ENCODE results near the gene DPEP2. TPM values are rescaled to one million over a fixed set of nuclear protein-coding genes. Genes with fewer than 3 reads are reported as not detected.
A peak's percentile ranks its signal among the peaks of the same experiment; 100 is the strongest.

The DPEP2 gene
- total and polyA plus RNA-seq, 2 of the 13 experiments (the other 11 are each of a cell fraction or from before 2014, with no cell fraction given) = 0.18 TPM; not detected in 1

GRCh38 chr16:68040506-68041288 is 41.4 kb upstream of the DPEP2 start (continued):
- TF ChIP-seq E2F2 (CRISPR knock-in tag; IDR thresholded peaks at IDR 0.05; ENCODE audit: borderline replicate concordance) (no peak), EP300 (IDR thresholded peaks at IDR 0.05; ENCODE audit: low read depth in 2 of 2, low read length in 2 of 2) (no peak), EP300 (CRISPR knock-in tag; IDR thresholded peaks at IDR 0.05; ENCODE audit: borderline replicate concordance) (no peak), CHD2 (IDR thresholded peaks at IDR 0.05; ENCODE audit: low read depth, low read length) (no peak), SIX1 (CRISPR knock-in tag; IDR thresholded peaks at IDR 0.05; ENCODE audit: borderline replicate concordance) (no peak), GABPB1 (CRISPR knock-in tag; IDR thresholded peaks at IDR 0.05) (0 out of 2 replicates have a peak, but pooled peaks have one; percentile 14), ZNF460 (CRISPR knock-in tag; IDR thresholded peaks at IDR 0.05; ENCODE audit: borderline replicate concordance) (no peak), ISX (CRISPR knock-in tag; conservative IDR thresholded peaks at IDR 0.05) (no peak), SOX5 (CRISPR knock-in tag; IDR thresholded peaks at IDR 0.05; ENCODE audit: borderline replicate concordance) (no peak), ZNF124 (CRISPR knock-in tag; IDR thresholded peaks at IDR 0.05) (no peak), HMG20A (CRISPR knock-in tag; IDR thresholded peaks at IDR 0.05; ENCODE audit: borderline replicate concordance) (no peak), ZBTB1 (CRISPR knock-in tag; IDR thresholded peaks at IDR 0.05; ENCODE audit: borderline replicate concordance) (no peak), TEAD2 (CRISPR knock-in tag; IDR thresholded peaks at IDR 0.05) (no peak), AGO2 (optimal IDR thresholded peaks at IDR 0.05; ENCODE audit: low read depth, low read length) (no peak), MXD3 (CRISPR knock-in tag; IDR thresholded peaks at IDR 0.05) (no peak), ZNF646 (CRISPR knock-in tag; IDR thresholded peaks at IDR 0.05) (no peak), ZSCAN20 (CRISPR knock-in tag; IDR thresholded peaks at IDR 0.05; ENCODE audit: borderline replicate concordance) (no peak), FOXP4 (CRISPR knock-in tag; IDR thresholded peaks at IDR 0.05) (no peak)

All from HepG2 (cell line).